Stimulated activated CD8-positive, alpha-beta memory T cell treated with anti-CD3 and anti-CD28 coated beads, Interleukin-7, amount 100 ng/mL, for 1 hour (primary cell): Measurements from ENCODE around the gene CA12.
"Not testable (repeated sequence)": the region's sequence is repeated elsewhere in the genome, so short reads cannot be mapped to it uniquely, and the experiment has no call there.

Experiments used
- DNase-seq, 2 donors: peaks; one replicate each; pipeline ENCODE4 v3.0.0-alpha.2; 2020; ENCODE audit warnings: low read depth in 2 of 2

The CA12 gene

DNA sequence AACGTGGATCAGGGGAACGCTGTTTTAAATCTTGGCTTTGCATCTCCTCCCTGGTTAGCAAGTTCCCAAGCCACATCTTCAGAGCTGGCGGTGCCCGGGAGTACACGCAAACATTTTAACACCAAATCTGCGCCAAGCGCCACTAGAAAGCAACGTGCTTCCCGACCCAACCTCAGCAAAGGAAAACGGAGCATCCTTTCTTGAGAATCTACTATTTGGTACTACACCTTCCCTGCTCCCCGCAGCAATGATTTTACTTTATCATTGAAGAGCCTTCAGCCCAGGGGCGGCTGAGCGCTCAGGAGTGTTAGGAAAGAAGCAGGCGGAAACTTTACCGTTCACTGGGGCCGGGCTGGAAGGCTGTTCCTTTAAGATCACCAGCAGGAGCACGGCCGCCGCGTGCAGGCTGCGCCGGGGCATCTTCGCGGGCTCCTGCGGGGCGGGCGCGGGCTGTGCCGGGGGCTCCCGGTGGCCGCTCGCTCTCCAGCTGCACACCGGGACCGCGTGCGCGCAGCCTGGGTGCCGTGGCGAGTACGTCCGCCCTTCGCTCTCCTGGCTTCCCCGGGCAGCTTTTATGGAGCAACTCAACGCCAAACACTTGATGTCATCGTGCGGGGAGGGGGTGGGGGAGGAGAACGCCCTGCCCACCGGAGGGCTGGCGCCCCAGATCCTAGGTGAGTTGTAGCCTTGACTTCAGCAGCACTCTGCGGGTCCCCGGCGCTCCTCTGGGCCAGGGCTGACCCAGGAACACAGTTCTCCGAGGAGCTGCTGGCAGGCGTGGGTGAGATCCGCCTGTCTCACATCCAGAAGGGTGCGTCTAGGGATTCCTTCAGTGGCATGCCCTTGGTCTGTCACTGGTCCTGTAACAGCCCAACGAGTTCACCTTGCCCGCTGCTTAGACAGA, at the start of gene CA12:
CA12 (minus strand) TSS at position 546 of the 904 bp plus-strand sequence; CDS start at position 420, 126 bp downstream.
- no peak for DNase-seq

GRCh38 chr15:63430766-63431451, 49.3 kb upstream of the CA12 start:
- DNase-seq = no peak

- DNase-seq = no peak
These were observed 44.9 kb upstream of the CA12 start for GRCh38 chr15:63426552-63426951.

DNA sequence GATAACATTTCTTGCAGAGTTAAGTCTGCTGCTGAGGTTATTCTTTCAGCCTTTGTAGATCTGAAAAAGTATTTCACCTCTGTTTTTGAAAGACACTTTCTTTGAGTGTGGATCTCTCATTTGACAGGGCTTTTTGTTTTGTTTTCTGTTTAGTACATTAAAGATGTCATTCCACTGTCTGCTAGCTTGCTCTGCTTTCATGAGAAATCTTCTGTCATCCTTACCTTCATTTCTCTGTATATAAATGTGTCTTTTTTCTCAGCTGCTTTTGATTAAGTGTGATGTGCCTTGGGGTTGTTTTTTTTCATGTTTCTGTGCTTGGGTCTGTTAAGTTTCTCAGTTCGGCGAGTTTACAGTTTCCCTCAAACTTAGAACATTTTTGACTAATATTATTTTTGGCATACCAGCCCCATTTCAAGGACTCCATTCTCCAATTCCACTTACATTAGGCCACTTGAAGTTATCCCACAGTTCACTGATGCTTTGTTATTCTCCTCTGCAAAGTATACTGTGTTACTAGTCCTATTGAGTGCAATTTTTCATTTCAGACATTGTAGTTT, 43.9 kb upstream of the CA12 start:
- DNase-seq = no peak

DNA sequence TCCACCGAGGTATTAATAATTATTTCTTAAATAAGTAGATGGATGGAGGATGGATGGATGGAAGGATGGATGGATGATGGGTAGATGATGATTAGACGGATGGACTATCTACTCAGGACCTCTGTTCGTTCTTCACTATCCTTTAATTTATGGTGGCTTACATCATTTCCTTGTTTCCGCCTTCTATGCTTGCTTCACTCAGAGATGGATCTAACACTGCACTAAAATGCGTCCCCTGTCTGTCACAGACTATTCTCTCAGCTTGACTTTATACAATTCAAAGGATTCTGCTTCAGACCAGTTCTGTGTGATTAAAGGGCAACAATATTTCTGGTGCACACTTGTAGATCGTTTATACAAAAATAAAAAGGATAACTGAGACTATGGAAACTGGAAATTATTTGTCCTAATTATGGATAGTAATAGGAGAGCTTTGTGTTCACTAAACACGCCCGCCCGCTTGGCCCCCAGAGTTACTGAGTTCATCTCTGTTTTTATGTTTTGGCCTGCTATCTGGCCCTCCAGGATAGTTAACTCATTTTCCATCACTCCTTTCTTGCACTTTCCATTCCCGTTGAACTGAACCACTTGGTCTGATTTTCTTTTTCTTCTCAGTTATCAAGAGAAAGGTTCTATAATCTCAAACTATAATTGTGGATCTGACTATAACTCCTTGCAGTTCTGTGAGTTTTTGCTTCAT, 41.4 kb upstream of the CA12 start:
- no peak for DNase-seq

DNA sequence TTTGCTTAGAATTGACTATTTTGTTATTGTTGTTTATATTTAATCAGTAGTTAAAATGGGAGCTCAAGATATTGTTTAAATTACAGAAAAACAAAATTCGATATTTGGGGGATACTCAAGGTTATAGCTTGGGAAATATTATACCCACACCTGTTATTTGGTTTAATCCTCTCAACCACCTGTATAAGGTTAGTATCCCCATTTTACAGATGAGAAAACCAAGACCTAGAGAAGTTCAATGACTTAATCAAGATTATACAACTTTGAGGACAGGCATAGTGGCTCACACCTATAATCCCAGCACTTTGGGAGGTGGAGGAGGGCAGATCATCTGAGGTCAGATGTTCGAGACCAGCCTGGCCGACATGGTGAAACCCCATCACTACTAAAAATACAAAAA, 39.8 kb upstream of the CA12 start:
- DNase-seq = no peak

DNA sequence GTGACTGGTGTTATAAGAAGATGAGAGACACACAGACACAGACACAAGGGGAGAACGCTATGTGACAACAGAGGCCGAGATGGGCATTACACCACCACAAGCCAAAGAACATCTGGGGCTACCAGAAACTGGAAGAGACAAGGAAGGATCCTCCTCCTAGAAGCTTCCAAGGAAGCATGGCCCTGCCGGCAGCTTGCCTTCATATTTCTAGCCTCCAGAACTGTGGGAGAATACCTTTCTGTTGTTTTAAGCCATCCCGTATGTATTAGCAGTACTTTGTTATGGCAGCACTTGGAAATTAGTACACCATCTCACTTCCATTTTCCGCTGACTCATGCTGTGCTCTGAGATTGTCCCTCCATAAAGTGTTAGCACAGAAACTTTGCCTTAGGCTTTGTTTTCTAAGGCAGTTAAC, 38.7 kb upstream of the CA12 start:
- no peak for DNase-seq

DNA sequence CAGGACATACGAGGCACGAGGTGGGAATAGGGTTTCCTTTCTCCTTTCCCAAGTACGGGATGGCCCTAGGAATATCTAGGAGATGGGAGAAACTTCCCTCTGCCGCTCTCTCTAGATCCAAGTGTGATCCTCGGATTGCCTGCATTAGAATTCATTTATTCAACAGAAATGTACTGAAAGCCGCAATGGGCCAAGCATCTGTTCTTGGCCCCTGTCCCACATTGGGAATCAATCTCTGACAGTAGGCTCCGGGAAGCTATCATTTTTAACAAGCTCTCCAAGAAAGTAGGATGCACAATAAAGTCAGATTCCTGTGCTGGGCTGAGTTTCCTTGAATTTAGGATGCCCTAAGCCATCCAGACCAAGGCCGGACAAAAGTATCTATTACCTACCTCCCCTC, 37.2 kb upstream of the CA12 start:
- DNase-seq = no peak

- no peak for DNase-seq
These were observed 36.1 kb upstream of the CA12 start for GRCh38 chr15:63417721-63418120.

DNA sequence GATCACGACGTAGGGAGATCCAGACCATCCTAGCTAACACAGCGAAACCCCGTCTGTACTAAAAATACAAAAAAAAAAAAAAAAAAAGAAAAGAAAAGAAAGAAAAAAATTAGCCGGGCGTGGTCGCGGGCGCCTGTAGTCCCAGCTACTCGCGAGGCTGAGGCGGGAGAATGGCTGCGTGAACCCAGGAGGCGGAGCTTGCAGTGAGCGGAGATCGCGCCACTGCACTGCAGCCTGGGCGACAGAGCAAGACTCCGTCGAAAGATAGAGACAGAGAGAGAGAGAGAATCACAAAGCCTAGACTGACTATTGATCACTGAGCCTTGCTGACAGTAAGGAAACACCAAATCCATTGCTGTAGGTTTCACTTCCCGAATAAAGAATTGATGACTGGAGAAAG, 35.6 kb upstream of the CA12 start:
- not testable (repeated sequence) for DNase-seq

GRCh38 chr15:63414474-63415120, 33.0 kb upstream of the CA12 start:
- no peak for DNase-seq

- DNase-seq = no peak
These were observed 30.9 kb upstream of the CA12 start for GRCh38 chr15:63412551-63412950.

DNA sequence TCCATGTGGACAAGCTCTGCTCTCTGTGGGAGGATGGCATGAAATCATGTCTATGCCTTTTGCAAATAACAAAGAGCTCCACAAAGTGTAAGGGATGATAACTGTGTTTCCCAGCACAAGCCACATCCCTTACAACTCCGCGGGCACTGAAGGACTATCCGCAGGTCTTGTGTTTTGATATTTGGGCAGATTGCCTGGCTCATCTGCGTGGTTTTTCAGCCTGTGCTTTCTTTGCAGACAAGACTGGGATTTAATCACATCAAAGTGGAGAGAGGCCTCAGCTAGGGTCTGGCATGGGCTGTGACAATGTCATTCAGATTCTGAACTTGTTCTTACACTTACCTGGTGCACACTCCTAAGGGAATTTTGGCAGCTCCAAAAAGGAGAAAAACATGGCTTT, 30.2 kb upstream of the CA12 start:
- no peak for DNase-seq

DNA sequence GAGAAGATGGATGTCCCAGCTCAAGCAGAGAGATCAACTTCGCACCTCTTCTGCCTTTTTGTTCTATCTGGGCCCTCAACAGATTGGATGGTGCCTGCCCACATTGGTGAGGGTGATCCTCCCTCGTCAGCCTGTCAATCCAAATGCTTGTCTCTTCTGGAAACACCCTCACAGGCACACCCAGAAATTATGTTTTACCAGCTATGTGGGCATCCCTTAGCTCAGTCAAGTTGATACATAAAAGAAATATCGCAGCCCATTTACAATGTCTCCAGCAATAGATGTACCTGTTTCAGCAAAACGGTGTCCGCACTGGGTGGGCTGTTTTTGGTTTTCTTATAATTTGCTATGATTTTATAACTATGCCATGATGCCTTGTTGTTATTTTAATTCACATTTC, 27.5 kb upstream of the CA12 start:
- no peak for DNase-seq

DNA sequence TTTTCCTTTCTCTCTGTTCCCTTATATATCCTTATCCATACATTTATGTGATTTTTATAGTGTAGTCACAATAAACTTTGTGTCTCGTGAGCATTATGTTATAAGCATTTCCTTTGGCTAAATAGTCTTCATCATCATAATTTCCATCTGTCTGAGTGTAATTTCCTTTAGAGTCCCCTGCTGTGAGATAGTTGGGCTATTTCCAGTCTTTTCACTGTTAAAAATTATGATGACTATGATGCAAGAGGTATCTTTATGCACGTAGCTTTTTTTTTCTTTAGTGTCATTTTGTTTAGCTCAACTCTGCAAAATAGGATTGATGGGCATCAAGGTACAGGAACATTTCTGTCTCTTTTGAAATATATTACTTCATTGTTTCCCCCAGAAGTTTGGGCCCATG, 26.9 kb upstream of the CA12 start:
- DNase-seq = no peak

- DNase-seq = no peak
These were observed 26.0 kb upstream of the CA12 start for GRCh38 chr15:63407612-63408011.

DNA sequence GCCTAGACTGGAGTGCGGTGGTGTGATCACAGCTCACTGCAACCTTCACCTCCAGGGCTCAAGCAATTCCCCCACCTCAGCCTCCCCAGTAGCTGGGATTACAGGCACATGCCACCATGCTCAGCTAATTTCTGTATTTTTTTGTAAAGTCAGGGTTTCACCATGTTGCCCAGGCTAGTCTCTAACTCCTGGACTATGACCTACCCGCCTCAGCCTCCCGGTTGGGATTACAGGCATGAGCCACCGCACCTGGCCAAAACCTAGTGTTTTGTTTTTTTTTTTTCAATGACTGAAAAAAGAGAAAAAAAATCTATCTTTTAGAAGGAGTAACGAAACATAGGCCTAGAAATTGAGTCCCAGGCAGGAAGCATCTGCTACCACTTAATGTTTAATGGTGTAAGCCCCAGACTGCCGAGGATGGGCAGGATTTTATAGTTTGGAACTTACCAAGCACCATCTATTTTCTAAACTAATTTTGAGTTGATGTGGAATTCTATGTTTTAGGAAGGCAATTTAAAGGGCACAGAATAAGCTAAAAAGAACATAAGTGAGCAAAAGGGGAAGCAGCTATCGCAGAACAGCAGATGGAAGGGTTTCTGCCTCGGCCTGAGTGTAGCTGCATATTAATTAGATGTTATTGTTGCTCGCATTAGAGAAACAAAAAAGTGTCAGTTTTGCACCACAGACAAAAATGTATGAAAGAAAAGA, 24.2 kb upstream of the CA12 start:
- no peak for DNase-seq

DNA sequence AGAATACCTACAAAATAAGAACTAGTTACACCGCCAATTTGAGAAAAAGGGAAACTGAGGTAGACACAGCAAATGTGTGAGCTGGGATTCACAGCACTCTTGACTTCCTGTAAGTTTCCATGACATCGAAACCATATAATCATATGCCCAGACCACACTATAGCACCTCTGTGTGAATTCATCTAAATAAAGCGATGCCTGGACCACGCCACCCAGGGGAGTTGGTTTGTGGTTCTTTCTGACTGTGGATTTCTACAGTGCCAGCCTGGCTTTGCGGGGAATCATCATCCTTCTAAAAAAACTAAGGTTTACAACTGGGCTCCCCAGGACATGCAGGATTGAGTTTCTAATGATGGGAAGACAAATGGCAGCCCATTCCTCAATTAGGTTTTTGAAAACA, 23.5 kb upstream of the CA12 start:
- no peak for DNase-seq

DNA sequence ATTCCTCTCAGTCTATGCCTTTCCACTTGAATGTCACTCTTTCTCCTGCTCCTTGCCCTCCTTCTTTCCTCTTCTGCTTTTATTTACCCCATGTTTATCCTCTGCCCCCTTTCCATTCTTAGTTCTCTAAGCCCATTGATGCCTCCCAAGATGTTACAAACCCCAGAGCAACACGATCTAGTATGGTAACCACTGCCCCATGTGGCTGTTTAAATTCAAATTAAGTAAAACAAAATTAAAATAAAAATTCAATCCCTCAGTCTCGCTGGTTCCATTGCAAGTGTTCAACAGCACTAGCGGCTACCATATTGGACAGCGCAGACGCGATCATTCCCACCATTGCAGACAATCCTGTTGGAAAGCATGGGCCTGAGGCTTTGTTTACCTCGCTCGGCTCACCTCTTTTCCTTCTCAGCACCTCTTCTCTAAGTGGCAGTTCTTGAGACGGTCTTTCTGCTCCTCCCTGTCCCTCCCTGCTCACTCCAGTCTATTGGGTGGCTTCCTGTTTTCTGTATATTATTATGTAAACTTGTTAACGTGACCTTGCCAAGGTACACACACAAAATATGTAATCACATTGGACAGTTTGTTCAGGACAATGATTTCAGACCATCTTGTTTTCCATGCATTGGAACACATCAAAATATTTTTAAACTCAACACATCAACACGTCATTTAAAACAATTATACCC, 21.8 kb upstream of the CA12 start:
- no peak for DNase-seq

GRCh38 chr15:63402498-63403253, 21.0 kb upstream of the CA12 start:
- DNase-seq = no peak
